Measurements from ENCODE around the gene BBLN. TPM values are rescaled to one million over a fixed set of nuclear protein-coding genes. Genes with fewer than 3 reads are reported as not detected.

The BBLN gene
- total and polyA plus RNA-seq, 2 of the 4 experiments (the other 2 are of a cell fraction), result 25.1 to 103 TPM

DNA sequence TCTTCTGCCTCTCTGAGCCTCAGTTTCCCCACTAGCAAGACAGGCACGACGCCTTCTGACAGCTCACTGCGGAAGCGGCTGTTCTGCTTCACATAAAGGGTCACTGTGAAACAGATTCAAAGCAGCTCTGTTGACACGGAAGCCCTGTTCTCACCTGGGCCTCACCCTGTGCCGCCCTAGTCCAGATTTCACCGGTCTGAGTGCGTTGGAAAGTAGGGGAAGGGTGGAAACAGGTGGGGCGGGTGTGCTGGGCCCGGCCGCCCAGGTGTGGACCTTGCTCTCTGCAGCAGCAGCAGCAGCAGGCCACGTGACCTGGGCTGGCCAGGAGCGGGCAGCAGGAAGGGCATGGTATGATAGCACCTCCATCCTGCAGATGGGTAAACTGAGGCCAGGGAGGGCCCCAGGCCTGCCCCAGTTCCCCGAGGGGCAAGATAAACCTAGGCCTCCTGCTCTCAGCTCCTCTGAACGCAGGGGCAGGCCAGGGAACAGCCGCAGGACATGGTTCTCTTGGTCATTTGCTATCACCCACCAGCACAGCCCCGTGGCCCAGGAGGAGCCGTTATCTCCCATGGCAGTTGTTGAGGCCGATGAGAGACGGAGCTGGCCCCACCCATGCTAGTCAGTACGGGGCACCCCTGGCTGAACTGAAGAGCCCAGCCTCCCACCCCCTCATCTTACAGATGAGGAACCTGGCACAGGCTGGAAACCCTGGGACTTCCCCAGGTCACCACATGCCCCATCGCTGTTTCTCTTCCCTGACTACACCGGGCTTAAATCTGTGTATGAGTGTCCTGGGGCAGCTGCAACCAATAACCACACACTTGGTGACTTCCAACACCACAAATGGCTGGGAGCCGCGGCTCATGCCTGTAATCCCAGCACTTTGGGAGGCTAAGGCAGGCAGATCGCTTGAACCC, 44.6 kb upstream of the BBLN start:
- H3K56ac ChIP-seq (ENCODE audit: extremely low read depth, insufficient read depth, low read length), result no peak overlapping the region
- no peak overlapping the region for H2AFZ ChIP-seq (replicated peaks; ENCODE audit: low read length, poor library complexity)
- H2BK5ac ChIP-seq (ENCODE audit: low read depth, low read length, poor library complexity, severe bottlenecking), result no peak overlapping the region
- H2BK20ac ChIP-seq (ENCODE audit: low read depth, low read length), result no peak overlapping the region
- H4K5ac ChIP-seq (ENCODE audit: low read depth, low read length), result no peak overlapping the region
- H3K4me3 ChIP-seq (ENCODE audit: insufficient read depth, low read depth, low read length), result no peak overlapping the region
- in situ Hi-C loops (cut with MboI; ENCODE audit: low sequenced_read_pairs), result no loop called here
- intact Hi-C loops (cut with micrococcal nuclease), result loop anchor here (5.0 kb wide), 1 partner anchor 373 kb away; no protein-coding TSS in a partner anchor
- H2BK15ac ChIP-seq (ENCODE audit: low read depth, low read length), result no peak overlapping the region
- H3K79me1 ChIP-seq (ENCODE audit: low read depth in 1 of 2, low read length in 2 of 2), result no peaks in the 10 kb centered on the region
- H3K9me1 ChIP-seq (ENCODE audit: insufficient read depth, low read length), result no peaks in the 10 kb centered on the region
- H3K4ac ChIP-seq (ENCODE audit: low read depth, low read length), result no peak overlapping the region
- H3K27ac ChIP-seq (ENCODE audit: insufficient read depth, low read length), result no peak overlapping the region
- no peak overlapping the region for H3K18ac ChIP-seq (ENCODE audit: low read depth, low read length)
- no TSS peak for BruUV-seq (replicated peaks)
- no peak overlapping the region for H3K9ac ChIP-seq (ENCODE audit: low read depth, low read length)
- dilution Hi-C loops (cut with HindIII; ENCODE audit: low sequenced_read_pairs, unreplicated experiment), result no loop called here
- ATAC-seq (ENCODE audit: low read depth) (no peak), DNase-seq (no peak)
- H3K4me2 ChIP-seq (ENCODE audit: low read depth, low read length), result no peak overlapping the region
- no peak overlapping the region for H3K14ac ChIP-seq (replicated peaks; ENCODE audit: low read depth, low read length)
- H4K20me1 ChIP-seq (ENCODE audit: insufficient read depth, low read length), result no peaks in the 10 kb centered on the region
- no peaks in the 10 kb centered on the region for H3K4me1 ChIP-seq (ENCODE audit: control insufficient read depth, insufficient read depth, low read length)
- 94% methylated on average over 7 of the region's 26 CpGs; no CpG with 5 or more reads in 1 of the 2 experiments for WGBS, 2 experiments (ENCODE audit: extremely low coverage in 2 of 2, insufficient read length in 1 of 2)
- no peaks in the 10 kb centered on the region for H3K9me3 ChIP-seq (ENCODE audit: control insufficient read depth, insufficient read depth, low read length)
- no peak overlapping the region for H3K23ac ChIP-seq (ENCODE audit: low read depth, low read length)
- H4K91ac ChIP-seq (ENCODE audit: insufficient read depth, low read depth, low read length), result no peak overlapping the region
- ChIA-PET POLR2A (ENCODE audit: unreplicated experiment) (no interaction called here), CTCF (no interaction called here)
- H3K27me3 ChIP-seq (ENCODE audit: control insufficient read depth, insufficient read depth, low read length), result no peaks in the 10 kb centered on the region
- no peak overlapping the region for H2AK9ac ChIP-seq (replicated peaks; ENCODE audit: low read depth, low read length, poor library complexity)
- no peak overlapping the region for H2BK120ac ChIP-seq (ENCODE audit: low read depth, low read length)
- peaks cover 10% of the 10 kb centered on the region; the same call in 1 of the 2 replicates for H3K36me3 ChIP-seq (ENCODE audit: control insufficient read depth, insufficient read depth, low read length)
- no peak overlapping the region; the same call in 1 of the 2 replicates for H2AK5ac ChIP-seq (ENCODE audit: low read depth, low read length)
- H4K8ac ChIP-seq (ENCODE audit: low read depth in 2 of 2, low read length in 2 of 2), result no peak overlapping the region
- TF ChIP-seq MXI1 (IDR thresholded peaks at IDR 0.05; ENCODE audit: borderline replicate concordance, low read depth, low read length) (no peak), NFE2L2 (IDR thresholded peaks at IDR 0.05; ENCODE audit: low read depth, low read length) (no peak), CHD1 (IDR thresholded peaks at IDR 0.05; ENCODE audit: low read depth, low read length) (no peak)
